ENCODE data around the gene DNM3. TPM values are rescaled to one million over a fixed set of nuclear protein-coding genes. Genes with fewer than 3 reads are reported as not detected.

Gene DNM3
- total RNA-seq, 1 experiment from 2014 or later = 0.71 TPM

GRCh38 chr1:172069051-172069450, 227.8 kb downstream of the DNM3 start:
- H3K27ac ChIP-seq (ENCODE audit: low read depth, low read length, poor library complexity, severe bottlenecking) = no peak overlapping the region
- ChIA-PET POLR2A (ENCODE audit: low non-redundant PET) (no interaction called here), CTCF (no interaction called here)
- no peaks in the 10 kb centered on the region for H3K9me3 ChIP-seq (ENCODE audit: low read depth, low read length, poor library complexity, severe bottlenecking)
- H3K4me1 ChIP-seq (ENCODE audit: insufficient read depth, low read length, poor library complexity, severe bottlenecking) = peaks cover 6% of the 10 kb centered on the region
- no peaks in the 10 kb centered on the region for H3K36me3 ChIP-seq (ENCODE audit: insufficient read depth, low read length, poor library complexity, severe bottlenecking)
- TF ChIP-seq, protein P1, sequence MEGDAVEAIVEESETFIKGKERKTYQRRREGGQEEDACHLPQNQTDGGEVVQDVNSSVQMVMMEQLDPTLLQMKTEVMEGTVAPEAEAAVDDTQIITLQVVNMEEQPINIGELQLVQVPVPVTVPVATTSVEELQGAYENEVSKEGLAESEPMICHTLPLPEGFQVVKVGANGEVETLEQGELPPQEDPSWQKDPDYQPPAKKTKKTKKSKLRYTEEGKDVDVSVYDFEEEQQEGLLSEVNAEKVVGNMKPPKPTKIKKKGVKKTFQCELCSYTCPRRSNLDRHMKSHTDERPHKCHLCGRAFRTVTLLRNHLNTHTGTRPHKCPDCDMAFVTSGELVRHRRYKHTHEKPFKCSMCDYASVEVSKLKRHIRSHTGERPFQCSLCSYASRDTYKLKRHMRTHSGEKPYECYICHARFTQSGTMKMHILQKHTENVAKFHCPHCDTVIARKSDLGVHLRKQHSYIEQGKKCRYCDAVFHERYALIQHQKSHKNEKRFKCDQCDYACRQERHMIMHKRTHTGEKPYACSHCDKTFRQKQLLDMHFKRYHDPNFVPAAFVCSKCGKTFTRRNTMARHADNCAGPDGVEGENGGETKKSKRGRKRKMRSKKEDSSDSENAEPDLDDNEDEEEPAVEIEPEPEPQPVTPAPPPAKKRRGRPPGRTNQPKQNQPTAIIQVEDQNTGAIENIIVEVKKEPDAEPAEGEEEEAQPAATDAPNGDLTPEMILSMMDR (conservative IDR thresholded peaks at IDR 0.05; ENCODE audit: low read depth, low read length) = no peak
- no peak overlapping the region for H3K4me3 ChIP-seq (ENCODE audit: low read depth, low read length, poor library complexity, severe bottlenecking)
- no peak for DNase-seq (ENCODE audit: low spot score)
- H3K27me3 ChIP-seq (replicated peaks; ENCODE audit: insufficient read depth, low read depth, low read length, poor library complexity) = no peaks in the 10 kb centered on the region
- intact Hi-C loops (cut with micrococcal nuclease; ENCODE audit: unreplicated experiment) = no loop called here
- no TSS peak for BruUV-seq (replicated peaks)

GRCh38 chr1:172069534-172069933, 228.2 kb downstream of the DNM3 start:
- CTCF ChIA-PET = no interaction called here
- Histone ChIP-seq H3K9me3 (ENCODE audit: low read depth, low read length, poor library complexity, severe bottlenecking) (no peaks in the 10 kb centered on the region), H3K4me3 (ENCODE audit: low read depth, low read length, poor library complexity, severe bottlenecking) (no peak overlapping the region), H3K27ac (ENCODE audit: low read depth, low read length, poor library complexity, severe bottlenecking) (no peak overlapping the region), H3K4me1 (ENCODE audit: insufficient read depth, low read length, poor library complexity, severe bottlenecking) (peaks cover 6% of the 10 kb centered on the region), H3K27me3 (replicated peaks; ENCODE audit: insufficient read depth, low read depth, low read length, poor library complexity) (no peaks in the 10 kb centered on the region), H3K36me3 (ENCODE audit: insufficient read depth, low read length, poor library complexity, severe bottlenecking) (no peaks in the 10 kb centered on the region)
- TF ChIP-seq, protein P1 (conservative IDR thresholded peaks at IDR 0.05; ENCODE audit: low read depth, low read length) = no peak
- intact Hi-C loops (cut with micrococcal nuclease; ENCODE audit: unreplicated experiment) = no loop called here
- no peak for DNase-seq (ENCODE audit: low spot score)
- BruUV-seq (replicated peaks) = no TSS peak
- POLR2A ChIA-PET (ENCODE audit: low non-redundant PET) = no interaction called here

GRCh38 chr1:172070055-172070454, 228.8 kb downstream of the DNM3 start:
- intact Hi-C loops (cut with micrococcal nuclease; ENCODE audit: unreplicated experiment) = no loop called here
- H3K27me3 ChIP-seq (replicated peaks; ENCODE audit: insufficient read depth, low read depth, low read length, poor library complexity) = no peaks in the 10 kb centered on the region
- no peak overlapping the region for H3K4me3 ChIP-seq (ENCODE audit: low read depth, low read length, poor library complexity, severe bottlenecking)
- CTCF ChIA-PET = no interaction called here
- no peaks in the 10 kb centered on the region for H3K9me3 ChIP-seq (ENCODE audit: low read depth, low read length, poor library complexity, severe bottlenecking)
- no peak overlapping the region for H3K27ac ChIP-seq (ENCODE audit: low read depth, low read length, poor library complexity, severe bottlenecking)
- no TSS peak for BruUV-seq (replicated peaks)
- peaks cover 6% of the 10 kb centered on the region for H3K4me1 ChIP-seq (ENCODE audit: insufficient read depth, low read length, poor library complexity, severe bottlenecking)
- no peaks in the 10 kb centered on the region for H3K36me3 ChIP-seq (ENCODE audit: insufficient read depth, low read length, poor library complexity, severe bottlenecking)
- POLR2A ChIA-PET (ENCODE audit: low non-redundant PET) = no interaction called here
- DNase-seq (ENCODE audit: low spot score) = no peak
- TF ChIP-seq, protein P1 (conservative IDR thresholded peaks at IDR 0.05; ENCODE audit: low read depth, low read length) = no peak
- TF ChIP-seq EZH2 (IDR thresholded peaks at IDR 0.05; ENCODE audit: borderline replicate concordance, low read depth, low read length, poor library complexity, severe bottlenecking) = no peak

Data from A673 (cell line).